HG02938 (cell line): ENCODE results near the gene VPS9D1.
"Not testable (repeated sequence)": the region's sequence is repeated elsewhere in the genome, so short reads cannot be mapped to it uniquely, and the experiment has no call there.

Experiments used
- ATAC-seq: cut with Tn5 transposase; IDR thresholded peaks from one replicate; pipeline ENCODE4 v1.9.1; 2021; ENCODE audit warnings: mild to moderate bottlenecking, moderate library complexity; ENCODE audit not compliant: unreplicated experiment

VPS9D1 gene

GRCh38 chr16:89695086-89695874 is 25.4 kb downstream of the VPS9D1 start:
- ATAC-seq, result no peak

- not testable (repeated sequence) for ATAC-seq
These were observed 26.0 kb downstream of the VPS9D1 start for GRCh38 chr16:89694784-89695085.

- no peak for ATAC-seq
These were observed 26.5 kb downstream of the VPS9D1 start for GRCh38 chr16:89693931-89694783.

GRCh38 chr16:89693289-89693731 is 27.4 kb downstream of the VPS9D1 start:
- no peak for ATAC-seq

GRCh38 chr16:89691986-89692569 is 28.6 kb downstream of the VPS9D1 start:
- ATAC-seq, result no peak

GRCh38 chr16:89691231-89691985 is 29.3 kb downstream of the VPS9D1 start:
- no peak for ATAC-seq

- no peak for ATAC-seq
These were observed 30.3 kb downstream of the VPS9D1 start for GRCh38 chr16:89690392-89690901.

GRCh38 chr16:89689621-89690020 is 31.1 kb downstream of the VPS9D1 start:
- not testable (repeated sequence) for ATAC-seq

GRCh38 chr16:89689142-89689541 is 31.6 kb downstream of the VPS9D1 start:
- ATAC-seq, result no peak

- ATAC-seq, result no peak
These were observed 32.3 kb downstream of the VPS9D1 start for GRCh38 chr16:89688395-89688794.

- peak; percentile 44 for ATAC-seq
These were observed 33.4 kb downstream of the VPS9D1 start for GRCh38 chr16:89687092-89687940.

GRCh38 chr16:89686520-89687091 is 34.1 kb downstream of the VPS9D1 start, which contains the start of gene CDK10:
Gene CDK10, plus strand, starts transcription at chr16:89686689. Its CDS starts 22 bp downstream, at chr16:89686711.
- ATAC-seq, result peak; percentile 73

- ATAC-seq, result no peak
These were observed 34.8 kb downstream of the VPS9D1 start for GRCh38 chr16:89685916-89686315.

GRCh38 chr16:89678258-89678657 is 42.4 kb downstream of the VPS9D1 start:
- ATAC-seq, result no peak

GRCh38 chr16:89672177-89672941 is 48.3 kb downstream of the VPS9D1 start:
- ATAC-seq, result no peak

- ATAC-seq, result not testable (repeated sequence)
These were observed 49.1 kb downstream of the VPS9D1 start for GRCh38 chr16:89671565-89671964.

GRCh38 chr16:89670496-89671431 is 49.9 kb downstream of the VPS9D1 start:
- ATAC-seq, result no peak
